ENCODE results near the gene MIB2. TPM values are rescaled to one million over a fixed set of nuclear protein-coding genes. Genes with fewer than 3 reads are reported as not detected.

The MIB2 gene
- 25.1 TPM for polyA plus RNA-seq (2013)

DNA sequence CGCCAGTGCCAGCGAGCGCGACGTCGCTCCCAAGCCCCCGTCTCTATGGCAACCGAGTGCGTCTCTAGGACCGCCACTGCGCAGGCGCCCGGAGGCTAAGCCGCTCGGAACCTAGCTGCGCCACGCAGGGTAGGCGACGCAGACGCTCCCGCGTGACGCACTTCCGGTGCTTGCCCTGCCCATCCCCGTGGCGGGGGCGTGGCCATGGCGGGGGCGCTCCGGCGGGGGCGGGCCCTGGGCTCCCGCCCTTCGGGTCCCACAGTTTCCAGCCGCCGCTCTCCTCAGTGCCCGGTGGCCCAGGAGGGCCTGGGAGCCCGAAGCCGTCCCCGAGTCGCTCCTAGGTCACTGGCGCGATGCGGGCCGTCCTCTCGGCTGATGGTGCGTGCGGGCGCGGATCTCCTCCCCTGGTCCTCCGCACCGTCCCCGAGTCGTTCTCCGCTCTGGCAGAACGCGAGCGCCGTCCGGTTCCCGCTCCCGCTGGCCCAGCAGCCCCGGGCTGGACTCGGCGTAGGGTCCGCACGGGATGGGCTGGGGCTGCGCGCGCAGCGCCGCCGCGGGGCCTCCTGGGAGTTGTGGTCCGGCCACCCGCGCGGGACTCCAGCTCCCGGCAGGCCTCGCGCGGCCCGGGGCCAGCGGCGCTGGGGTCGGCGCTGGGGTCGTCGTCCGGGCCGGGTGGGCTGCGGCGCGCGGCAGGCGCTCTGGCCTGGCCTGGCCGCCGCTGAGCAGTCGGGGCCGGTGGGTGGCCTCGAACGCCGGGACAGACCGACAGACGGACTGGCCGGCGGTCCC, at the start of gene MIB2:
Gene MIB2, plus strand, starts transcription at position 245 of the 789 bp plus-strand sequence. CDS start 7,953 bp downstream, outside the sequence.
- H3K4me1 ChIP-seq (ENCODE audit: control extremely low read depth in 1 of 4, control insufficient read depth in 4 of 4, insufficient read depth in 4 of 4, low read length in 3 of 4): peaks cover 5 to 42% (median 31%) of the 10 kb centered on the region in 4 experiments
- WGBS (ENCODE audit: insufficient coverage): under 1% methylated on average over 79 of the region's 107 CpGs
- no peaks in the 10 kb centered on the region for H3K27me3 ChIP-seq (replicated peaks in 2 of 5; ENCODE audit: control insufficient read depth in 4 of 5, insufficient read depth in 5 of 5, low read length in 4 of 5)
- peak; percentile 94 to 98 (median 97) for DNase-seq
- peaks cover 0 to 11% (median 8%) of the 10 kb centered on the region in 4 experiments for H3K36me3 ChIP-seq (ENCODE audit: control insufficient read depth in 4 of 4, insufficient read depth in 4 of 4, low read length in 3 of 4)
- peak within 1 kb of the TSS; percentile 82 to 98 (median 92) for H3K4me3 ChIP-seq (ENCODE audit: control insufficient read depth in 1 of 7, extremely low read depth in 1 of 7, insufficient read depth in 4 of 7, low read depth in 2 of 7, low read length in 6 of 7)
- CTCF ChIA-PET: no interaction called here
- POLR2A ChIA-PET: interaction anchor here (0.5 to 3.1 kb wide), 4 partner anchors 12 to 192 kb away, joined by 3 to 20 read pairs (median 6); no protein-coding TSS in a partner anchor
- peak within 1 kb of the TSS; percentile 86 to 97 for H3K27ac ChIP-seq (ENCODE audit: insufficient read depth in 1 of 2, low read depth in 1 of 2, low read length in 2 of 2, poor library complexity in 1 of 2, severe bottlenecking in 2 of 2)
- no peaks in the 10 kb centered on the region for H3K9me3 ChIP-seq (ENCODE audit: control extremely low read depth in 1 of 5, control insufficient read depth in 4 of 5, insufficient read depth in 2 of 5, low read depth in 1 of 5, low read length in 4 of 5)

DNA sequence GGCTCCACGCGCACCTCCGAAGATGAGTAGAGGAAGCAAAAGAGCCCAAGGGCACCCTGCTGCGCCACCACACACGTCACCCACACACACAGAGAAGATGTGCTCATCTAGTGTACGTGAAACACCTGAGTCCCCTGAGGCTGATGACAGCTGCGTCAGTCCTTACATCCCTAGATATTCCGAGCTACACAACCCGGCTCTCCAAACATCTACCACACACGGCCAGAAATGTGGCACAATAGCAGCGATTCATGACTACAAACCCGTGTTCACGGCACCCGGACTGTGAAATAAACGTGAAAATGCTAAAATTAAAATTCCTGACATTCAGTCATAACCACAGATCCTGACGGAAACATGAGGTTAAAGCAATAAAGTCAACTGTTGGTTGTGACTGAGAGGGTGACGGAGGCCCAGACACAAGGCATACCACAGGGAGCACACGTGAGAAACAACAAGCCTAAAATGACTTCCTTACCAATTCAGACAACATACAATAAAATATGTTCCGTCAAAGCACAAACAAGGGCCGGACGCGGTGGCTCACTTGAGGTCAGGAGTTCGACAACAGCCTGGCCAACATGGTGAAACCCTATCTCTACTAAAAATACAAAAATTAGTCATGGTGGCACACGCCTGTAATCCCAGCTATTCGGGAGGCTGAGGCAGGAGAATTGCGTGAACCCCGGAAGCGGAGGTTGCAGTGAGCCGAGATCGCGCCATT, 48.0 kb upstream of the MIB2 start:
- no peaks in the 10 kb centered on the region for H3K27me3 ChIP-seq (replicated peaks in 2 of 5; ENCODE audit: control insufficient read depth in 4 of 5, insufficient read depth in 5 of 5, low read length in 4 of 5)
- no peak overlapping the region for H3K4me3 ChIP-seq (ENCODE audit: control insufficient read depth in 1 of 7, extremely low read depth in 1 of 7, insufficient read depth in 4 of 7, low read depth in 2 of 7, low read length in 6 of 7)
- no peaks in the 10 kb centered on the region for H3K9me3 ChIP-seq (ENCODE audit: control extremely low read depth in 1 of 5, control insufficient read depth in 4 of 5, insufficient read depth in 2 of 5, low read depth in 1 of 5, low read length in 4 of 5)
- 93% methylated on average over 20 of the region's 31 CpGs for WGBS (ENCODE audit: insufficient coverage)
- DNase-seq: no peak
- peaks cover 0 to 2% (median 0%) of the 10 kb centered on the region in 4 experiments for H3K4me1 ChIP-seq (ENCODE audit: control extremely low read depth in 1 of 4, control insufficient read depth in 4 of 4, insufficient read depth in 4 of 4, low read length in 3 of 4)
- peaks cover 7 to 69% (median 35%) of the 10 kb centered on the region in 4 experiments for H3K36me3 ChIP-seq (ENCODE audit: control insufficient read depth in 4 of 4, insufficient read depth in 4 of 4, low read length in 3 of 4)
- peak overlapping the region in 1 of 2 experiments; percentile 25 for H3K27ac ChIP-seq (ENCODE audit: insufficient read depth in 1 of 2, low read depth in 1 of 2, low read length in 2 of 2, poor library complexity in 1 of 2, severe bottlenecking in 2 of 2)
- ChIA-PET POLR2A (no interaction called here), CTCF (interaction anchor here (2.4 kb wide), 1 partner anchor 12 kb away, joined by 7 read pairs; no protein-coding TSS in a partner anchor)

DNA sequence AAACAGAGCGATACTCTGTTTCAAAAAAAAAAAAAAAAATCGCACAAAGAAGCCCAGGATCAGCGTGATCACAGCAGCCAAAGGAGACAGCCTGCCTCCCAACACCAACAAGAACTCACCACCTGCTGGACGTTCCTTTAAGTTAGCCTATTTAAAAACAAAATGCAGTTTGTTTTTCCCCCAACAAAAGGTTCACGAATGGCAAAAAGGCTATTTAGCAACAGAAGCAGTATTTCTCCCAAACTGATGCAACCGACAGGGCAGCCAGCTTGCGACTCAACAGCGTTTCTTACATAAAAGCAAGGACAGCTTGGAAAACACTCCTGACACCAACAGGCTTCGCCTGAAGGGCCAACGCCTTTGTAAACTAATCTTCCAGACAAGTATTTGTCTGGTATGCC, 47.4 kb upstream of the MIB2 start:
- peak overlapping the region in 1 of 2 experiments; percentile 25 for H3K27ac ChIP-seq (ENCODE audit: insufficient read depth in 1 of 2, low read depth in 1 of 2, low read length in 2 of 2, poor library complexity in 1 of 2, severe bottlenecking in 2 of 2)
- peaks cover 0 to 4% (median 2%) of the 10 kb centered on the region in 4 experiments for H3K4me1 ChIP-seq (ENCODE audit: control extremely low read depth in 1 of 4, control insufficient read depth in 4 of 4, insufficient read depth in 4 of 4, low read length in 3 of 4)

GRCh38 chr1:1569341-1569740, 46.0 kb upstream of the MIB2 start:
- DNase-seq: no peak
- no peaks in the 10 kb centered on the region for H3K27me3 ChIP-seq (replicated peaks in 2 of 5; ENCODE audit: control insufficient read depth in 4 of 5, insufficient read depth in 5 of 5, low read length in 4 of 5)
- H3K4me1 ChIP-seq (ENCODE audit: control extremely low read depth in 1 of 4, control insufficient read depth in 4 of 4, insufficient read depth in 4 of 4, low read length in 3 of 4): peaks cover 0 to 14% (median 11%) of the 10 kb centered on the region in 4 experiments
- peaks cover 4 to 50% (median 18%) of the 10 kb centered on the region in 4 experiments for H3K36me3 ChIP-seq (ENCODE audit: control insufficient read depth in 4 of 4, insufficient read depth in 4 of 4, low read length in 3 of 4)
- H3K9me3 ChIP-seq (ENCODE audit: control extremely low read depth in 1 of 5, control insufficient read depth in 4 of 5, insufficient read depth in 2 of 5, low read depth in 1 of 5, low read length in 4 of 5): no peaks in the 10 kb centered on the region
- POLR2A ChIA-PET: no interaction called here
- no peak overlapping the region for H3K27ac ChIP-seq (ENCODE audit: insufficient read depth in 1 of 2, low read depth in 1 of 2, low read length in 2 of 2, poor library complexity in 1 of 2, severe bottlenecking in 2 of 2)
- WGBS (ENCODE audit: insufficient coverage): 100% methylated on average over 5 of the region's 7 CpGs
- CTCF ChIA-PET: interaction anchor here (0.9 kb wide), 1 partner anchor 35 kb away, joined by 3 read pairs; no protein-coding TSS in a partner anchor
- H3K4me3 ChIP-seq (ENCODE audit: control insufficient read depth in 1 of 7, extremely low read depth in 1 of 7, insufficient read depth in 4 of 7, low read depth in 2 of 7, low read length in 6 of 7): no peak overlapping the region

More for the DNA sequence above, 47.4 kb upstream of the MIB2 start:
- Histone ChIP-seq H3K9me3 (ENCODE audit: control extremely low read depth in 1 of 5, control insufficient read depth in 4 of 5, insufficient read depth in 2 of 5, low read depth in 1 of 5, low read length in 4 of 5) (no peaks in the 10 kb centered on the region), H3K36me3 (ENCODE audit: control insufficient read depth in 4 of 4, insufficient read depth in 4 of 4, low read length in 3 of 4) (peaks cover 7 to 64% (median 29%) of the 10 kb centered on the region in 4 experiments), H3K27me3 (replicated peaks in 2 of 5; ENCODE audit: control insufficient read depth in 4 of 5, insufficient read depth in 5 of 5, low read length in 4 of 5) (no peaks in the 10 kb centered on the region), H3K4me3 (ENCODE audit: control insufficient read depth in 1 of 7, extremely low read depth in 1 of 7, insufficient read depth in 4 of 7, low read depth in 2 of 7, low read length in 6 of 7) (no peak overlapping the region)
- WGBS (ENCODE audit: insufficient coverage): 98% methylated on average over 6 of the region's 10 CpGs
- CTCF ChIA-PET: no interaction called here
- no peak for DNase-seq
- POLR2A ChIA-PET: no interaction called here

DNA sequence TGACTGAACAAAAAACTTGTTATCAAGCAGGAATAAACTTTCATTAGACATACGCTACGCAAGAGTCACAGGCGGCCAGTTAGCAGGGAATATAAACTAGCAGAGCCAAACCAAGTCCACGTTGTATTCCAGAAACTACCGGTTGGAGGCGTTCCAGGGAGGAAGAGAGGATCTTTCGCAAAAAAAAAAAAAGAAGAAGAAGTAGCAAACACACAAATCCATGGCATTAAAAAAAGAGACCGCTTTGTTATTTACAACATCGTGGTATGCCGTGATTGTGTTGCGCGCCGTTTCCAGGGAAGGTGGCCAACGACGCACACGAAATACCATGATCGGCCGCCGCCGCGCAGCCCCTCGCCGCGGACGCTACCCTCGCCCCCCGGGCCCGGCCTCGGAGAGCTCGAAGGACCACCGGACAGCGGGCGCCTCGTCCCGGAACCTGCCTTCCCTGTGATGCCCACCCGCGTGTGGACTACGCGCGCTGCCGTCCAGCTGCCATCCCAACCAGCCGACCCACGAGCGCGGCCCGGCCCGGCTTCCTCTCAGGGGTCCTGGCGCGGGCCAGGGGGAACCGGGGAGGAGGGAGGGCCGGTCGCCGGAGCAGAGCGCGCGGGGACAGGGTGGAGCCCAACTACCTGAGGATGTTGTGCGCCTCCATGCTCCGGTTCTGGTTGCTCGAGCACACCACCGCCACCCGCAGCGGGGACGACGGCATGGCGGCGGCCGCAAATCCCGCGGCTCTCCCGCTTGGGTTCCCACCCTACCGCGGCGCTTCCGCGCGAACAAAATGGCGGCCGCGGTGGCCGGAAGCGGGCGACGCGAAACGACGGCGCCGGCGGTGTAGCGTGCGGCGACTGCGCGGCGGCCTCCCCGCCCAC, 41.2 kb upstream of the MIB2 start:
- Histone ChIP-seq H3K4me1 (ENCODE audit: control extremely low read depth in 1 of 4, control insufficient read depth in 4 of 4, insufficient read depth in 4 of 4, low read length in 3 of 4) (peaks cover 5 to 22% (median 17%) of the 10 kb centered on the region in 4 experiments), H3K27ac (ENCODE audit: insufficient read depth in 1 of 2, low read depth in 1 of 2, low read length in 2 of 2, poor library complexity in 1 of 2, severe bottlenecking in 2 of 2) (peak overlapping the region; percentile 91 to 98), H3K36me3 (ENCODE audit: control insufficient read depth in 4 of 4, insufficient read depth in 4 of 4, low read length in 3 of 4) (peaks cover 0 to 21% (median 6%) of the 10 kb centered on the region in 4 experiments), H3K27me3 (replicated peaks in 2 of 5; ENCODE audit: control insufficient read depth in 4 of 5, insufficient read depth in 5 of 5, low read length in 4 of 5) (peaks cover 0 to 10% (median 3%) of the 10 kb centered on the region in 5 experiments), H3K9me3 (ENCODE audit: control extremely low read depth in 1 of 5, control insufficient read depth in 4 of 5, insufficient read depth in 2 of 5, low read depth in 1 of 5, low read length in 4 of 5) (no peaks in the 10 kb centered on the region), H3K4me3 (ENCODE audit: control insufficient read depth in 1 of 7, extremely low read depth in 1 of 7, insufficient read depth in 4 of 7, low read depth in 2 of 7, low read length in 6 of 7) (peak overlapping the region; percentile 90 to 98 (median 96))
- peak; percentile 83 to 90 (median 85) for DNase-seq
- POLR2A ChIA-PET: interaction anchor here (1.0 kb wide), 1 partner anchor 41 kb away, joined by 4 read pairs; the partner anchor contains the start of gene MIB2
- WGBS (ENCODE audit: insufficient coverage): 0% methylated on average over 90 of the region's 96 CpGs
- CTCF ChIA-PET: interaction anchor here (1.1 kb wide), 1 partner anchor 40 kb away, joined by 4 read pairs; no protein-coding TSS in a partner anchor

DNA sequence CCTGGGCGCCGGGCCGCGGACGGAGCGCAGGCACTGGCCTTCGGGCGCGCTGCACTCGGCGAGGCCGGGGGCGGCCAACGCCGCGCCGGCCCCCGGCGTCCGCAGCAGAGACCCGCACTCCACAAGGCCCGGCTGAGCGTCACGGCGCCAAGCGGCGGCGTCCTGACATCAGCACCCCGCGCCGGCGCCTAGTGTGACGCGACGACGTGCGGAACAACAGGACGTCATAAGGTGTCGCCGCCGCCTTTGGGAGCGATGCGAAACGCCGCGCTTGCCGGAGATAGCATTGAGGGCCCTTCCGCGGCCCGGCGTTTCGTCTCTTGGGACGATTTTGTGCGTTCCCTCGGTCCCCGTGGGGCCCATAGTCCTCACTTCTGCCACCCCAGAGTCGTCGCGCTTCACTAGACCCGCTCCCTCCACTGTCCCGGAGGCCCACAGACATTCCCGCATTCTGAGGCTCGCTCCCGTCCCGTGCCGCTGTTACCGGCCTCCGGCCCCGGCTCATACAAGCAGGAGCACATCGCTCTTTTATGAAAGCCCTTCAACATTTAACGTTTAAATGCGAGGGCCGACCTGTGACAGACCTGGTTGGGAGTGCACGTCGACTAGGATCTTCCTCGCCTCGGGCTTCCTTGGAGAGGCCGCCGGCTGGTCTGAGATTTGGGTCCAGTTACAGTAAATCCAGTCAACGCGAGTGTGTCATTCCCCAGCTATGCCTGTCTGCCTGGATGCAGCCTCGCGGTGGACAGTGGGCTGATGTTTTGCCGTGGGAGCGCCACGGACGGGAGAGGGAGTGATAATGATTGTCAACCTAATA, 40.4 kb upstream of the MIB2 start, which contains the start of gene SSU72:
Gene SSU72, minus strand, starts transcription at position 143 of the 817 bp plus-strand sequence. CDS start 306 bp downstream, outside the sequence.
- peaks cover 0 to 10% (median 4%) of the 10 kb centered on the region in 5 experiments for H3K27me3 ChIP-seq (replicated peaks in 2 of 5; ENCODE audit: control insufficient read depth in 4 of 5, insufficient read depth in 5 of 5, low read length in 4 of 5)
- peak within 1 kb of the TSS; percentile 91 to 98 for H3K27ac ChIP-seq (ENCODE audit: insufficient read depth in 1 of 2, low read depth in 1 of 2, low read length in 2 of 2, poor library complexity in 1 of 2, severe bottlenecking in 2 of 2)
- peak; percentile 93 to 97 (median 97) for DNase-seq
- CTCF ChIA-PET: interaction anchor here (1.1 kb wide), 1 partner anchor 39 kb away, joined by 4 read pairs; no protein-coding TSS in a partner anchor
- under 1% methylated on average over 82 of the region's 87 CpGs for WGBS (ENCODE audit: insufficient coverage)
- H3K9me3 ChIP-seq (ENCODE audit: control extremely low read depth in 1 of 5, control insufficient read depth in 4 of 5, insufficient read depth in 2 of 5, low read depth in 1 of 5, low read length in 4 of 5): no peaks in the 10 kb centered on the region
- peak within 1 kb of the TSS; percentile 90 to 98 (median 96) for H3K4me3 ChIP-seq (ENCODE audit: control insufficient read depth in 1 of 7, extremely low read depth in 1 of 7, insufficient read depth in 4 of 7, low read depth in 2 of 7, low read length in 6 of 7)
- peaks cover 0 to 13% (median 1%) of the 10 kb centered on the region in 4 experiments for H3K36me3 ChIP-seq (ENCODE audit: control insufficient read depth in 4 of 4, insufficient read depth in 4 of 4, low read length in 3 of 4)
- POLR2A ChIA-PET: no interaction called here
- H3K4me1 ChIP-seq (ENCODE audit: control extremely low read depth in 1 of 4, control insufficient read depth in 4 of 4, insufficient read depth in 4 of 4, low read length in 3 of 4): peaks cover 5 to 22% (median 17%) of the 10 kb centered on the region in 4 experiments
